A549 (cell line): Measurements from ENCODE around the gene PIAS4. TPM values are rescaled to one million over a fixed set of nuclear protein-coding genes. Genes with fewer than 3 reads are reported as not detected.

ENCODE experiments used
- ATAC-seq, 2 experiments: fragments of 200-7000 bp in 1 of 2; fragments of >200 bp in 1 of 2; cut with Nextera tagmentation in 1 of 2; cut with Tn5 transposase in 1 of 2; 3 replicates each; pipeline versions ENCODE4 v1.8.0 to v1.9.1; 2018 to 2020; ENCODE audit warnings: mild to moderate bottlenecking in 1 of 2, moderate library complexity in 1 of 2
- CTCF ChIA-PET: fragments of 300-600 bp; sonication (Branson Sonifier 250); formaldehyde crosslinking; extraction: SDS; loops from one replicate; lab custom pipeline; 2021; ENCODE audit warnings: antibody characterized with exemption, inconsistent platforms; lab: Yijun Ruan, JAX
- POLR2A ChIA-PET: fragments of 350-600 bp; formaldehyde crosslinking; extraction: SDS; loops from one replicate; lab custom pipeline; 2021; ENCODE audit warnings: antibody characterized with exemption, inconsistent platforms; lab: Yijun Ruan, JAX
- DNase-seq, 2 experiments: peaks; one replicate each; pipeline versions ENCODE4 v3.0.0 to v3.0.0-alpha.2; 2011 to 2016; ENCODE audit warnings: low read depth in 1 of 2, low spot score in 1 of 2
- FAIRE-seq: peaks from 2 replicates; lab custom pipeline; 2011; peaks lifted over from hg19 to GRCh38; lab: Jason Lieb, UNC
- H3K27ac ChIP-seq, 2 experiments: fragments of >200 bp; sonication (Bioruptor Twin); formaldehyde crosslinking; 3 replicates each; pipeline ENCODE4 v1.5.1; 2016 to 2017
- H3K4me1 ChIP-seq: fragments of >200 bp; sonication (Bioruptor Twin); formaldehyde crosslinking; 3 replicates; pipeline ENCODE4 v1.6.1; 2016
- H3K4me2 ChIP-seq: fragments of >200 bp; sonication (Bioruptor Twin); formaldehyde crosslinking; 3 replicates; pipeline ENCODE4 v1.6.1; 2016
- H3K4me3 ChIP-seq: fragments of >200 bp; sonication (Bioruptor Twin); formaldehyde crosslinking; 3 replicates; pipeline ENCODE4 v1.5.1; 2016
- H3K9me3 ChIP-seq: fragments of >200 bp; sonication (Bioruptor Twin); formaldehyde crosslinking; 3 replicates; pipeline ENCODE4 v1.6.1; 2016
- EHF ChIP-seq: fragments of 250-450 bp; sonication (Bioruptor Pico); IDR thresholded peaks from 2 replicates; pipeline ENCODE4 v1.5.0; 2020; ENCODE audit warnings: mild to moderate bottlenecking
- EP300 ChIP-seq, 2 experiments: fragments of >200 bp; sonication (Bioruptor Twin); formaldehyde crosslinking; IDR thresholded peaks; 2 replicates in 1 of 2; 3 replicates in 1 of 2; pipeline ENCODE4 v1.6.1; 2016 to 2017
- FOSL2 ChIP-seq, 2 experiments: fragments of 450-650 bp in 1 of 2; fragments of >200 bp in 1 of 2; sonication (Bioruptor Twin) in 1 of 2; formaldehyde crosslinking; IDR thresholded peaks; 2 replicates each; pipeline versions ENCODE4 v1.5.0 to v1.6.1; 2016 to 2020; ENCODE audit warnings: mild to moderate bottlenecking in 1 of 2, moderate library complexity in 1 of 2
- FOXS1 ChIP-seq: fragments of 250-450 bp; sonication (Bioruptor Pico); IDR thresholded peaks from 2 replicates; pipeline ENCODE4 v1.5.0; 2020; ENCODE audit warnings: mild to moderate bottlenecking, moderate library complexity
- HDAC2 ChIP-seq: fragments of 200-600 bp; sonication (generic); IDR thresholded peaks from 2 replicates; pipeline ENCODE4 v1.6.1; 2016
- HES2 ChIP-seq: fragments of >200 bp; sonication (Bioruptor Twin); formaldehyde crosslinking; IDR thresholded peaks from 2 replicates; pipeline ENCODE4 v1.6.1; 2016
- HOXA7 ChIP-seq: fragments of 250-450 bp; sonication (Bioruptor Pico); IDR thresholded peaks from 2 replicates; pipeline ENCODE4 v1.5.0; 2020; ENCODE audit warnings: mild to moderate bottlenecking, moderate library complexity
- HOXB13 ChIP-seq: fragments of 250-450 bp; sonication (Bioruptor Pico); IDR thresholded peaks from 2 replicates; pipeline ENCODE4 v1.5.0; 2020; ENCODE audit warnings: low read depth, mild to moderate bottlenecking, moderate library complexity
- JUNB ChIP-seq: fragments of >200 bp; sonication (Bioruptor Twin); formaldehyde crosslinking; IDR thresholded peaks from 2 replicates; pipeline ENCODE4 v1.6.1; 2016
- KDM5A ChIP-seq: fragments of 200-600 bp; sonication (generic); IDR thresholded peaks from 2 replicates; pipeline ENCODE4 v1.6.1; 2016; ENCODE audit warnings: antibody characterized with exemption, mild to moderate bottlenecking
- PHF8 ChIP-seq: fragments of 200-600 bp; sonication (generic); IDR thresholded peaks from 2 replicates; pipeline ENCODE4 v1.6.1; 2016; ENCODE audit warnings: low read depth, mild to moderate bottlenecking, antibody characterized with exemption, moderate library complexity, borderline replicate concordance
- RAD21 ChIP-seq, 2 experiments: fragments of >200 bp in 1 of 2; sonication (Bioruptor Twin) in 1 of 2; formaldehyde crosslinking in 1 of 2; IDR thresholded peaks in 1 of 2; conservative IDR thresholded peaks in 1 of 2; 2 replicates in 1 of 2; 3 replicates in 1 of 2; pipeline ENCODE4 v1.6.1; 2012 to 2018; ENCODE audit warnings: inconsistent platforms in 1 of 2
- REST ChIP-seq: fragments of 200-600 bp; sonication (generic); IDR thresholded peaks from 2 replicates; pipeline ENCODE4 v1.6.1; 2016; ENCODE audit warnings: antibody characterized with exemption, mild to moderate bottlenecking, moderate library complexity
- ZFP36 ChIP-seq: fragments of 450-650 bp; IDR thresholded peaks from 2 replicates; pipeline ENCODE4 v1.6.1; 2014; ENCODE audit warnings: borderline replicate concordance; ENCODE audit not compliant: partially characterized antibody
- WGBS: methylation state at CpG from one replicate; pipeline ENCODE4 v1.1.6; 2017; ENCODE audit errors: missing lambda C conversion rate; 5-methylcytosine and 5-hydroxymethylcytosine counted together
- polyA plus RNA-seq, 4 experiments: library from polyadenylated mRNA; depleted of rRNA in 3 of 4; stranded (reverse); fragments of >200 nt; fragmentation: RNase III in 1 of 4; extraction: RNeasy Plus Mini Kit Qiagen cat#74134 plus additional on column Dnase treatment in 1 of 4; gene quantifications; 2 replicates in 3 of 4; 3 replicates in 1 of 4; pipeline ENCODE4 v1.2.3, GENCODE V29; 2011 to 2017
- TF ChIP-seq, protein P1 (sequence below): fragments of 450-650 bp; IDR thresholded peaks from 2 replicates; pipeline ENCODE4 v1.6.1; 2014; ENCODE audit warnings: antibody characterized with exemption

Gene PIAS4
- polyA plus RNA-seq, 2 of the 4 experiments (the other 2 are of a cell fraction), result 5.2 to 12.8 TPM

DNA sequence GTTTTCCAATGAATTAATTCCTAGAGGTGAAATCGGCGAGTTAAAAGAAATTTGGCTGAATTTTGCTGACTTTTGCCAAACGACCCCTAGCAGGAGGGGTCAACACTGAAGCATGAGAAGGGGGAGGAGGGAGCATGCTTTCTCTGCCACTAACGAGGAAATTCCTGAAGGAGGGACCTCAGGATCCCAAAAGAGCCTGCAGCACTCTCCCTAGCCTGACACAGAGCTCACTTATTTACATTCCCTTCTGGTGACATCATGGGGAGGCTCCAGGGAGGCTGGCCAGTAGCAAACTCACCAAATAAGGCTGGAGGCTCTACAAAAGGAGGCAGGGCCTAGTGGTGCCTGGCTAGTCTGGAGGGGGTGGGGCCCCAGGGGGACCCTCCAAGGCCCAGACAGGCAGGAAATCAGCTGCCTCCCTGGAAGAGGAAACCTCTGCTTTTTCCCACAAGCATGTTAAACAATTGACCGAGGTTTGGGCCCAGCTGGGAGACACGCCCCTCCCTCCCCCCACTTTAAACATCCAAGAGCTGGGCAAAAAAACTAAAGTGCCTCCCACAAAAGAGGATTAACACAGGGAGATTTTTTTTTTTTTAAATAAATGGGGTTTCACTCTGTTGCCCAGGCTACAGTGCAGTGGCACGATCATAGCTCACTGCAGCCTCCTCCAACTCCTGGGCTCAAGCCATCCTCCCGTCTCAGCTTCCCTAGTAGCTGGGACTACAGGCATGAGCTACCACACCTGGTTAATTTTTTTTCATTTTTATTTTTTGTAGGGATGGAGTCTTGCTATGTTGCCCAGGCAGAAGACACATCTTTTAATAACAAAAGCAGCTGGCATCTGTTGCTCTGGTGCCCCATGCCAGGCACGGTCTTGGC is 38.7 kb upstream of the PIAS4 start (continued):
- no peak for TF ChIP-seq REST
- 0 out of 2 replicates have a peak, but pooled peaks have one; percentile 15 for TF ChIP-seq JUNB

DNA sequence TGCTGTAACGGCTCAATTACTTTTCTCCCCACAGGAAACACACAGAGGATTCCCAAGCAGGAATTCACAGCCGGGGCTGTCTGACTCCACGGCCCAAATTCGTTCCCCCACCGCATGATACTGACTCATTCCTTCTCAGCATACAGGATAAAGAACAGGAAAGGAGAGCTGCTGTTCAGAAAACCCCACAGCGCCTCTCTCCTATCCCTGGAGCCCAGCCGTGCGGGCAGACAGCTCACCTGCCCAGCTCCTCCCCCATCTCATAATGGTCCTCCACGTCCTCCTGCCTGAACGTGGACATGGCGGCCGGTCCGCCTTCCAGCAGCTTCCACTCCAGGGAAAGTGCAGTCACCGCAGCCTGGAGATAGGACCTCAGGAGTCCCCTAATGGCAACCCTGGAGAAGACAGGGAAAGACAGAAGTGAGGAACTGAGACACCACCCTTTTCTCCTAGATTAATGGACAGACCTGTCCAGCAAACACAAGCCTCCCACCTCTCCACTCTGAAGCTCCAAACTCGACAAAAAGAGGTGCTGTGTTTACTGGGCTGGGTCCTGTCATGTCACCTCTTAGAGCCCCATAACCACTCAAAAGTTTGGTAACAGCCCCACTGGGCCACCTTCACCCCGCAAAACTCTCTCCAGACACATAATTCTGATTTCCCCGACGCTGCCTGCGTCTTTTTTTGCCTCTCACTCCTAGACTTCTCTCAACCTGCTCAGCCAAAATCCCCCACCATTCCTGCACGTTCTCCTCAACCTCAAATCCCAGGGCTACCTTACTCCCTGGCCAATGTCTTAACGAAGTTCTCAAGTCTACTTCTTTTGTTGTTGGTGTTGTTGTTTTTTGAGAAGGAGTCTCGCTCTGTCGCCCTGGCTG is 37.9 kb upstream of the PIAS4 start:
- peak; percentile 37 for ATAC-seq
- H3K4me1 ChIP-seq, result peaks cover 23% of the 10 kb centered on the region
- ChIA-PET CTCF (interaction anchor here (0.5 to 4.8 kb wide), 12 partner anchors 11 to 387 kb away, joined by 3 to 16 read pairs (median 3); partner anchors contain the start of gene EEF2), POLR2A (interaction anchor here (0.6 to 4.7 kb wide), 4 partner anchors 10 to 151 kb away, joined by 3 to 60 read pairs (median 4); partner anchors contain the start of gene EEF2)
- peak overlapping the region; percentile 94 for H3K4me2 ChIP-seq
- peak; percentile 46 to 72 for DNase-seq
- TF ChIP-seq FOSL2 (IDR thresholded peaks at IDR 0.05), result no peak
- TF ChIP-seq FOSL2 (CRISPR knock-in tag; IDR thresholded peaks at IDR 0.05), result 0 out of 2 replicates have a peak, but pooled peaks have one; percentile 4
- TF ChIP-seq HOXB13 (CRISPR knock-in tag), result no peak
- TF ChIP-seq EHF (CRISPR knock-in tag), result 0 out of 2 replicates have a peak, but pooled peaks have one; percentile 36
- TF ChIP-seq HDAC2, result no peak
- no peak for TF ChIP-seq ZFP36
- TF ChIP-seq HOXA7, result no peak
- no peak for TF ChIP-seq HES2
- TF ChIP-seq RAD21 (conservative IDR thresholded peaks at IDR 0.05 in 1 of 2, IDR thresholded peaks at IDR 0.05 in 1 of 2), result peak in 1 of 2 experiments; percentile 27; a peak in 2 of 5 replicates
- H3K27ac ChIP-seq, result peak overlapping the region; percentile 88 to 98
- no peak for FAIRE-seq
- no peaks in the 10 kb centered on the region for H3K9me3 ChIP-seq
- H3K4me3 ChIP-seq, result peak overlapping the region; percentile 89
- 10% methylated on average over 19 of the region's 23 CpGs for WGBS

DNA sequence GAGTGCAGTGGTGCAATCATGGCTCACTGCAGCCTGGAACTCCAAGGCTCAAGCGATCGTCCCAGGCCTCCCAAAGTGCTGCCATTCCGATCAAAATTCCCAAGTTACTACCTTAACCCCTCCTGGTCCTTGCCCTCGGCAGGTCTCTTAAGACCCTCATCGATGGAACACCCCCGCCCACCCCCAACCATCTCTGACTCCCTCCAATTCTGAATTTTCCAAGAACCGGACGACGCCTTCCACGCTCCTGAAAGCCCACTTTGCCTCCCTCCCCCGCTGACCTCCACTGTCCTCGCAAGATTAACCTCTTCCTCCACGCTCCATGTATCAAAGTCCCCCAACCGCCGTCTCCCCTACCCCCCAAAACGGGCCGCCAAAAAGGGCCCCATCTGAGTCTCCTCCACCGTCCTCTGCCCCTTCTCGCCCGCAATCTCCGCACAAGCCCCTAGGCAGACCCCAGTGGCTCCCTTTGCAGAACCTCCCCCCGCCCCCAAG is 37.2 kb upstream of the PIAS4 start:
- no peaks in the 10 kb centered on the region for H3K9me3 ChIP-seq
- ChIA-PET POLR2A (interaction anchor here (4.7 kb wide), 1 partner anchor 13 kb away, joined by 60 read pairs; the partner anchor contains the start of gene EEF2), CTCF (interaction anchor here (1.2 to 4.8 kb wide), 3 partner anchors 10 to 15 kb away, joined by 4 to 16 read pairs (median 4); partner anchors contain the start of gene EEF2)
- TF ChIP-seq HOXA7 (no peak), FOXS1 (no peak), PHF8 (no peak), EP300 (IDR thresholded peaks at IDR 0.05) (no peak), KDM5A (no peak), HOXB13 (CRISPR knock-in tag) (no peak)
- TF ChIP-seq, protein P1, sequence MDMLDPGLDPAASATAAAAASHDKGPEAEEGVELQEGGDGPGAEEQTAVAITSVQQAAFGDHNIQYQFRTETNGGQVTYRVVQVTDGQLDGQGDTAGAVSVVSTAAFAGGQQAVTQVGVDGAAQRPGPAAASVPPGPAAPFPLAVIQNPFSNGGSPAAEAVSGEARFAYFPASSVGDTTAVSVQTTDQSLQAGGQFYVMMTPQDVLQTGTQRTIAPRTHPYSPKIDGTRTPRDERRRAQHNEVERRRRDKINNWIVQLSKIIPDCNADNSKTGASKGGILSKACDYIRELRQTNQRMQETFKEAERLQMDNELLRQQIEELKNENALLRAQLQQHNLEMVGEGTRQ, result no peak
- DNase-seq (no peak), ATAC-seq (peak in 1 of 2 experiments; percentile 0; a peak in 1 of 6 replicates), FAIRE-seq (no peak)
- peak overlapping the region; percentile 94 for H3K4me2 ChIP-seq
- H3K27ac ChIP-seq, result peak overlapping the region; percentile 88 to 98
- WGBS, result under 1% methylated on average over 17 of the region's 22 CpGs
- H3K4me1 ChIP-seq, result peaks cover 23% of the 10 kb centered on the region
- peak overlapping the region; percentile 89 for H3K4me3 ChIP-seq
